Right forelimb (tissue), 1 donor: ENCODE data around the gene TSHZ2.
"Not testable (repeated sequence)": the region's sequence is repeated elsewhere in the genome, so short reads cannot be mapped to it uniquely, and the experiment has no call there.

Experiments used
- DNase-seq: peaks from one replicate; pipeline ENCODE4 v3.0.0-alpha.2; 2018

The TSHZ2 gene

DNA sequence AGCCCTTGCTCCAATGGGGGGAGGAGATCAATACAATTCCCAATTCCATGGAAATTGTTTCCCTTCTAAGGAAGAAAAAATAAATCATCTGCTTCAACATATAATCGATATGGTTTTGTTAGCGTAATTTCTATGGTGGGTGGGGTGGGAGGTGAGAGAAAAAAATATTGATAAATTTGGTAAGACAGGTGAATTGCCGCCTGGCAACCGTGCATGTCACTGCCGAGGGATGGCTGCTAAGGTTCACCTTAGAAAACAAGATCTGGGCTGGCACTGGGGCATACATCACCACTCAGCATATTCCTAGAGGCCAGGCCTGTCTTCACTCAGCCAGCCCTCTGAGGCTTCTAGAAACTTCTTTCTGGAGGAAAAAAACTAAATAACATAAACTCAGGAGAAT is 517.4 kb downstream of the TSHZ2 start:
- no peak for DNase-seq

DNA sequence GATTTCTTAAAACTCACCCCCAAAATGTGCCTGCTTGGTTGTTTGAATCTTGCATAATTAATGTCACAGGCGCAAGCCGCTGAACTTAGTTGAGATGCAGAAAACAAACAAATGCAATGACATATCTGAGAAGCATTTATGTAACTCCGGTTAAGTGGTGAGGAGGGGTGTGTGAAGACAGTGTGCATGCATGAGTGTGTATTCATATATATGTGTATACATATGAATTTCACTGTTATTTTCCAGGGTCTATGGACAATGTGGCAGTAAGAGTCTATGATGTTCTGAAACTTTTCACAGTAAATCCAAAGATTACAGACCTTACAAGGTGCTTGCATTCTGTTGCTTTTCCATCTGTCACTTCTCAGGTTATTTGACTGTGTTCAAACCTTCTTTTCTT is 518.5 kb downstream of the TSHZ2 start:
- DNase-seq: no peak

- DNase-seq: no peak
These were observed 519.3 kb downstream of the TSHZ2 start for GRCh38 chr20:53491462-53491861.

DNA sequence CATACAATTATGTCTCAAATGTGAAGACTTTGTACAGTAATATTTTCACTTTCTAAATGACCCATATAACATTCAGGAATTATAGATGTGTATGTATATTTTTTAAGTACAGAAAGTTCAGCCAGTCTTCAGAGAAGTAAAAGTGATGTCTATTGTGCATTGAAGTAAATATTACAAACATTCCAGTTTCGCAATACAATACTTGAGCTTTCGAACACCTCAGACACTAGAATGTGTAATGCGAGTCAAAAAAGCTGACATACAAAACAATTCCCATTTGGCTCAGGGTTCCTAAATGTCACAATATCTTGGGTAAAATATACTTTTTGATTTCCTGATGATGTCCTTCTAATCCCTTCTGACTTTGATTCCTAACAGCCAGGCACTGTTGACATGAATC is 520.1 kb downstream of the TSHZ2 start:
- DNase-seq: no peak

GRCh38 chr20:53493311-53493857 is 521.2 kb downstream of the TSHZ2 start:
- no peak for DNase-seq

GRCh38 chr20:53494753-53495152 is 522.6 kb downstream of the TSHZ2 start:
- DNase-seq: no peak

- DNase-seq: no peak
These were observed 523.4 kb downstream of the TSHZ2 start for GRCh38 chr20:53495398-53496092.

DNA sequence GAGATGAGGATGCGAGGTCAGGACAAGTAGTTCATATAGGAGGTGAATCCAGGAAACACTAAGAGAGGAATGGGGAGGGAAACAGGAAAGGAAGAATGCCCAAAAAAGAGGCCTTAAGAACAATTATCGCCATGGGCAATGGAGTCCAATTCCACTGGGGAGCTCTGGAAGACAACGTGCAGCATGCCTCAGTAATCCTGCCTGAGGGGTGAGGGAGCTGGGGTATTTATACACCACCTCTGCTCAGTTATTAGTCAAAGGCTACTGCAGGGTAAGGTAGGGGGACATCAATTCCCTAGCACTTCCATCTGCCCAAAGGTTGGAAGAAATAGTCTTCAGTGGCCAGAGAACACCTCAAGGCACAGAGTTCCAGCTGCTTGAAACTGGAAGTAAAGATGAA is 525.1 kb downstream of the TSHZ2 start:
- no peak for DNase-seq

GRCh38 chr20:53498341-53498740 is 526.2 kb downstream of the TSHZ2 start:
- no peak for DNase-seq

- DNase-seq: no peak
These were observed 528.5 kb downstream of the TSHZ2 start for GRCh38 chr20:53500651-53501050.

- DNase-seq: no peak
These were observed 530.7 kb downstream of the TSHZ2 start for GRCh38 chr20:53502820-53503219.

- no peak for DNase-seq
These were observed 531.4 kb downstream of the TSHZ2 start for GRCh38 chr20:53503517-53503919.

GRCh38 chr20:53504106-53504505 is 531.9 kb downstream of the TSHZ2 start:
- not testable (repeated sequence) for DNase-seq

- no peak for DNase-seq
These were observed 538.1 kb downstream of the TSHZ2 start for GRCh38 chr20:53510262-53510661.

DNA sequence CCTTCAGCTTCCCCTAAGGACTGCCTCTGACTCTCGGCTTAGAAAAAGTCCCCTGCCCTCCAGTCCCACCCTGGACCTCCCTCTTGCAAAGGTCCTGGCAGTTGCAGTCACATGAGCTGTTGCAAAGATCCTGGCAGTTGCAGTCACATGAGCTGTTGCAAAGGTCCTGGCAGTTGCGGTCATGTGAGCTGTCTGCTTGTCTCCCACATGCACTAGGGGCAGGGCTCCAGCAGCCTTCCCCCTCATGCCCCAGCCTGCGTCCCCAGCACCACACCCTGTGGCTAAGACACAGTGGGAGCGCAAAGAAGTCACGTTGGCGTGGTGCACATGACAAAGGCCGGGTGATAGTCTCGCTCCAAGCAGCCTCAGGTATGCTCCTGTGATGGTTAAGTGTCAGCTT is 538.5 kb downstream of the TSHZ2 start:
- DNase-seq: no peak

- no peak for DNase-seq
These were observed 539.9 kb downstream of the TSHZ2 start for GRCh38 chr20:53512076-53512475.

DNA sequence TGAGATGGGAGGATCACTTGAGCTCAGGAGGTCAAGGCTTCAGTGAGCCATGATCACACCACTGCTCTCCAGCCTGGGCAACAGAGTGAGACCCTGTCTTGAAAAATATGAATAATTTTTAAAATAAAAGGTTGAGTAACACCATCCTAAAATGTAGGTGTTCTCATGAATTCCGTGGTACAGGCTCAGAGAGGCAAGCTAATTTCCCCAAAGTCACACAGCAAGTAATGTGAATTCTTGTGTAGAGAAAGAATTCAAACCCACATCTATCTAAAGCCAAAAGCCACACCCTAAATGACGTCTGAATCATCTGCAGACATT is 541.0 kb downstream of the TSHZ2 start:
- no peak for DNase-seq

DNA sequence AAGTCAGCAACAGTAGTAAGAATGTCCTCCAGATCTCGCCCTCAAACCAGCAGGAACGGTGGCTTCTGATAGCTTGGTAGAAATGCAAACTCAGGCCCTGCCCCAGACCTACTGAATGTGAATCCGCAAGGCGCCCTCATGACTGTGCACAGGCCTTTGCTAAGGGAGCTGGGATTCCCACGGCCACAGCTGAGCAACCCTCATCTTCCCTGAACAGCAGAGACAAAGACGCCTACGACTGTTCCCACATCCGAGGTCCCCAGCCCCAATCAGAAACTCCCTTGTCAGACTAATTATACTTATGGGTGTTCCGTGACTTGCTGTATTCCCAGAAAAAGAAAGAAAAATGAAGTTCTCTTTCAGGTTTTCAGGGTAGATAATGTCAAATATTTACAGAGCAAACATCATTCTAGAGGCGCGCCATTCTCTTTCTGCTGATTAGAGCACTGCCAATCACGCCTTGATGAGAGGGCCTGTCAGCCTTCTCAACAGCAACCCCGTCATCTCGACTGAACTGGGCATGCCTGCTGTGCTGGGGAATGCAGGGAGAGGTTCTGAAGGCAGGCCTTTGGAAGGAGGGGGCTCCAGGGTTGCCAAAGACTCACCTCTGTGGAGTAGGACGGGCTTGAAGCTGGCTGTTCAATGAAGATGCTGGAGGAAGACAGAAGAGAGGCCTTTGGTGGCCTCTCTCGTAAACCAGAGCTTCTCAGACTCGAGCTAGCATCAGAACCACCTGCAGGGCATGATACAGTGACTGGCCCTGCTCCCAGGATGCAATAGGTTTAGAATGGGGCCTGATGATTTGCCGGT is 541.5 kb downstream of the TSHZ2 start:
- no peak for DNase-seq

DNA sequence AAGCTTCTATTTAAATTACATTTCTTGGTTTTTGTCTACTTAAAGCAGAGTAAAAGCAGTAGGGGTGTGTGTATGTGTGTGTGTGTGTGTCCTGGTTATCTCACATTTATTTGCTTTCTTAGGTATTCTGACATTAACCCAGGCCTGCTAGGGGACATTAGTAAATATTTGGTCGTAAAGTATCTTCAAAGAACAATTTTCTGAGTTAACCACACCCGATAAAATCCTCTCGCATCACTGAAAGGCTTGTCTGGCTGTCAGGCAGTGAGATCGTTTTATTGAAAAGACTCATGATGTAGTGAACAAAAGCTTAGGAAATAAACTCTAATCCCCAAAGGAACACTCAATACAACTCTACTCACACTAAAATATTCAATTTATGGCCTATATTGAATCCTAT is 543.6 kb downstream of the TSHZ2 start:
- DNase-seq: no peak

DNA sequence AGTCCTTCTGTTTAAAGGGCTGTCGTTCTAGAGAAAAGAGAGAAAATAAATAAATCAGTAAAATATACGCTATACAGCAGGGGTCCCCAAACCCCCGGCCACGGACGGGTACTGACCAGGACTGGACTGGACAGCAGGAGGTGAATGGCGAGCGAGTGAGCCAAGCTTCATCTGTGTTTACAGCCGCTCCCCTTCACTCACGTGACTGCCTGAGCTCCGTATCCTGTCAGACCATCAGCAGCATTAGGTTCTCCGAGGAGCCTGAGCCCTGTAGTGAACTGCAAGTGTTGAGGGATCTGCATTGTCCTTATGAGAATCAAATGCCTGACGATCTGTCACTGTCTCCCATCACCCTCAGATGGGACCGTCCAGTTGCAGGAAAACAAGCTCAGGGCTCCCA is 545.0 kb downstream of the TSHZ2 start:
- no peak for DNase-seq

DNA sequence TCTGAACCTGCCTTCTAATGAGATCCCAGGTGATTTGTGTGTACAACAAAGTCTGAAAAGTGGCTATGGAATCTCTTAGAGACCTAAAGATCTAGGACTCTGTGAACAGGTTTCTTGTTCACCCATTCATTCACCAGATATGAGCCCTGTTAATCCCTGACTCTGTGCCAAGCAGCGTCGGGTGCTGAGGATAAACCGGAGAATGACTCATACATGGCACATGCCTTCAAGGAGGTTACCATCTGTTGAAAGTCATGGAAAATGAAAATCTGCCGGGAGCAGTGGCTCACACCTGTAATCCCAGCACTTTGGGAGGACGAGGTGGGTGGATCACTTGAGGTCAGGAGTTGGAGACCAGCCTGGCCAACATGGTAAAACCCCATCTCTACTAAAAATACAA is 549.3 kb downstream of the TSHZ2 start:
- not testable (repeated sequence) for DNase-seq

DNA sequence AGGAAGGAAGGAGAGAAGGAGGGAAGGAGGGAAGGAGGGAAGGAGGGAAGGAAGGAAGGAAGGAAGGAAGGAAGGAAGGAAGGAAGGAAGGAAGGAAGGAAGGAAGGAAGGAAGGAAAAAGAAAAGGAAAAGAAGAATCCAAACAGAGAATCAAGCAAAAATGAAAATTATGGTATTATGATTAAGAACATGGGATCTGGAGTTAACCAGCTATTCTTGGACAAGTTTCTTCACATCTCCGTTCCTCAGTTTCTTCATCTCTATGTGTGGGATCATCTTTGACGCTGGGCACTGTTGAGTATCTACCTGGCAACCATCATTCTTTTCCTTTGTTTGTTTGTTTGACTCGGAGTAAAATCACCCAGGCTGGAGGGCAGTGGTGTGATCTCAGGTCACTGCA is 549.9 kb downstream of the TSHZ2 start:
- DNase-seq: no peak

DNA sequence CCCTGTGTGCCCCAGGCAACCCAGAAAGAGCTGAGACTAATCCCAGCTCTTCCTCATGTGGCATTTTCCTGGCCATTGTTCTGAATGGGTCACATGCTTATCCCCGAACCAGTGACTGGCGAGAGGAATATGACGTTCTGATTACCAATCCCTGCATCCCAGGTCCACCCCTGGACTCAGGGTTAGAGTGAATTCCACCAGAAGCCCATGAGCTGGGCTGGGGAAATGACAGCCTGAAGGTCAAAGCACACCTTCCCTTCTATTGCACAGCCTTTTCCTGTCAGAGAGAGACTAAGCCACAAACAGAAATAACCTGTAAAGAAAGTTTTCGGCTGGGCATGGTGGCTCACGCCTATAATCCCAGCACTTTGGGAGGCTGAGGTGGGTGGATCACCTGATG is 550.5 kb downstream of the TSHZ2 start:
- no peak for DNase-seq

DNA sequence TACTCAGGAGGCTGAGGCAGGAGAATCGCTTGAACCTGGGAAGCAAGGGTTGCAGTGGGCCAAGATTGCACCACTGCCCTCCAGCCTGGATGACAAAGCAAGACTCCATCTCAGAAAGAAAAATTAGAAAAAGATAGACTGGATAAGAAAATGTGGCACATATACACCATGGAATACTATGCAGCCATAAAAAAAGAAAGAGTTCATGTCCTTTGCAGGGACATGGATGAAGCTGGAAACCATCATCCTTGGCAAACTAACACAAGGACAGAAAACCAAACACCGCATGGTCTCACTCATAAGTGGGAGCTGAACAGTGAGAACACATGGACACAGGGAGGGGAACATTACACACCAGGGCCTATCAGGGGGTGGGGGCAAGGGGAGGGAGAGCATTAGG is 551.5 kb downstream of the TSHZ2 start:
- not testable (repeated sequence) for DNase-seq
